Activated CD4-positive, alpha-beta T cell treated with anti-CD3 and anti-CD28 coated beads, Interleukin-2, amount 10 ng/mL, durations not matched to agents 24 days and 14 days (primary cell): ENCODE data around the gene PTCRA. TPM values are rescaled to one million over a fixed set of nuclear protein-coding genes. Genes with fewer than 3 reads are reported as not detected.

Source experiments
- DNase-seq: peaks from one replicate; pipeline ENCODE4 v3.0.0; 2022
- H3K27ac Mint-ChIP-seq: one replicate; pipeline ENCODE4 v1.8.0; 2022; ENCODE audit warnings: mild to moderate bottlenecking, mixed read lengths
- H3K27me3 Mint-ChIP-seq: one replicate; pipeline ENCODE4 v1.8.0; 2022; ENCODE audit warnings: mixed read lengths
- H3K36me3 Mint-ChIP-seq: one replicate; pipeline ENCODE4 v1.8.0; 2022; ENCODE audit warnings: low read depth, mild to moderate bottlenecking, mixed read lengths
- H3K4me1 Mint-ChIP-seq: one replicate; pipeline ENCODE4 v1.8.0; 2021; ENCODE audit warnings: mixed read lengths
- H3K4me3 Mint-ChIP-seq: one replicate; pipeline ENCODE4 v1.8.0; 2022; ENCODE audit warnings: mild to moderate bottlenecking, moderate library complexity, mixed read lengths
- H3K9me3 Mint-ChIP-seq: one replicate; pipeline ENCODE4 v1.8.0; 2021; ENCODE audit warnings: mixed read lengths
- intact Hi-C: fragments of 100-400 bp; cut with micrococcal nuclease; formaldehyde crosslinking; loops from one replicate; pipeline ENCODE4 v1.15.1; 2023
- total RNA-seq: library from RNA; stranded (reverse); gene quantifications from 2 replicates; pipeline ENCODE4 v1.2.3, GENCODE V29; 2022

The PTCRA gene
- total RNA-seq, 1 donor from 2014 or later = not detected

GRCh38 chr6:42963855-42964605 is 48.2 kb downstream of the PTCRA start:
- H3K27me3 Mint-ChIP-seq = peaks cover 9% of the 10 kb centered on the region
- no peak overlapping the region for H3K4me3 Mint-ChIP-seq
- H3K4me1 Mint-ChIP-seq = peaks cover 9% of the 10 kb centered on the region
- no peak overlapping the region for H3K27ac Mint-ChIP-seq
- peaks cover 30% of the 10 kb centered on the region for H3K36me3 Mint-ChIP-seq
- peak; percentile 80 for DNase-seq
- intact Hi-C loops = no loop called here
- no peaks in the 10 kb centered on the region for H3K9me3 Mint-ChIP-seq

- intact Hi-C loops = no loop called here
- Mint-ChIP-seq H3K4me1 (peaks cover 2% of the 10 kb centered on the region), H3K27me3 (no peaks in the 10 kb centered on the region), H3K27ac (no peak overlapping the region), H3K9me3 (no peaks in the 10 kb centered on the region), H3K36me3 (peaks cover 38% of the 10 kb centered on the region), H3K4me3 (no peak overlapping the region)
- no peak for DNase-seq
Observed at GRCh38 chr6:42966571-42966970, 50.7 kb downstream of the PTCRA start.

GRCh38 chr6:42967228-42967627 is 51.4 kb downstream of the PTCRA start:
- Mint-ChIP-seq H3K4me3 (no peak overlapping the region), H3K36me3 (peaks cover 36% of the 10 kb centered on the region), H3K9me3 (no peaks in the 10 kb centered on the region), H3K4me1 (peaks cover 2% of the 10 kb centered on the region), H3K27me3 (no peaks in the 10 kb centered on the region), H3K27ac (no peak overlapping the region)
- intact Hi-C loops = no loop called here
- no peak for DNase-seq

- peaks cover 28% of the 10 kb centered on the region for H3K36me3 Mint-ChIP-seq
- H3K4me1 Mint-ChIP-seq = peaks cover 2% of the 10 kb centered on the region
- H3K4me3 Mint-ChIP-seq = no peak overlapping the region
- H3K9me3 Mint-ChIP-seq = no peaks in the 10 kb centered on the region
- no peaks in the 10 kb centered on the region for H3K27me3 Mint-ChIP-seq
- intact Hi-C loops = no loop called here
- no peak overlapping the region for H3K27ac Mint-ChIP-seq
- no peak for DNase-seq
Observed at GRCh38 chr6:42968126-42968701, 52.4 kb downstream of the PTCRA start.

GRCh38 chr6:42968783-42969182 is 52.9 kb downstream of the PTCRA start:
- intact Hi-C loops = no loop called here
- no peak overlapping the region for H3K4me3 Mint-ChIP-seq
- peaks cover 29% of the 10 kb centered on the region for H3K36me3 Mint-ChIP-seq
- no peaks in the 10 kb centered on the region for H3K27me3 Mint-ChIP-seq
- no peaks in the 10 kb centered on the region for H3K9me3 Mint-ChIP-seq
- H3K27ac Mint-ChIP-seq = no peak overlapping the region
- peaks cover 3% of the 10 kb centered on the region for H3K4me1 Mint-ChIP-seq
- DNase-seq = no peak

- Mint-ChIP-seq H3K36me3 (peaks cover 30% of the 10 kb centered on the region), H3K4me1 (peaks cover 5% of the 10 kb centered on the region), H3K27ac (no peak overlapping the region), H3K4me3 (no peak overlapping the region), H3K9me3 (no peaks in the 10 kb centered on the region), H3K27me3 (no peaks in the 10 kb centered on the region)
- intact Hi-C loops = no loop called here
- no peak for DNase-seq
Observed at GRCh38 chr6:42969431-42969830, 53.6 kb downstream of the PTCRA start.

GRCh38 chr6:42969934-42970333 is 54.1 kb downstream of the PTCRA start:
- no peak overlapping the region for H3K4me3 Mint-ChIP-seq
- intact Hi-C loops = no loop called here
- no peaks in the 10 kb centered on the region for H3K27me3 Mint-ChIP-seq
- peaks cover 29% of the 10 kb centered on the region for H3K36me3 Mint-ChIP-seq
- no peaks in the 10 kb centered on the region for H3K9me3 Mint-ChIP-seq
- H3K4me1 Mint-ChIP-seq = peaks cover 7% of the 10 kb centered on the region
- DNase-seq = no peak
- H3K27ac Mint-ChIP-seq = no peak overlapping the region

- no peaks in the 10 kb centered on the region for H3K9me3 Mint-ChIP-seq
- H3K4me1 Mint-ChIP-seq = peaks cover 9% of the 10 kb centered on the region
- no peak overlapping the region for H3K4me3 Mint-ChIP-seq
- DNase-seq = no peak
- H3K27me3 Mint-ChIP-seq = no peaks in the 10 kb centered on the region
- H3K27ac Mint-ChIP-seq = no peak overlapping the region
- peaks cover 27% of the 10 kb centered on the region for H3K36me3 Mint-ChIP-seq
- intact Hi-C loops = no loop called here
Observed at GRCh38 chr6:42970871-42971612, 55.2 kb downstream of the PTCRA start.

GRCh38 chr6:42971746-42972327 is 56.0 kb downstream of the PTCRA start:
- intact Hi-C loops = no loop called here
- Mint-ChIP-seq H3K27ac (no peak overlapping the region), H3K9me3 (no peaks in the 10 kb centered on the region), H3K4me1 (peaks cover 10% of the 10 kb centered on the region), H3K4me3 (no peak overlapping the region), H3K36me3 (peaks cover 27% of the 10 kb centered on the region), H3K27me3 (no peaks in the 10 kb centered on the region)
- no peak for DNase-seq

- H3K9me3 Mint-ChIP-seq = no peaks in the 10 kb centered on the region
- DNase-seq = no peak
- H3K4me1 Mint-ChIP-seq = peaks cover 18% of the 10 kb centered on the region
- peaks cover 28% of the 10 kb centered on the region for H3K36me3 Mint-ChIP-seq
- H3K27me3 Mint-ChIP-seq = no peaks in the 10 kb centered on the region
- intact Hi-C loops = no loop called here
- H3K27ac Mint-ChIP-seq = peak overlapping the region; percentile 62
- no peak overlapping the region for H3K4me3 Mint-ChIP-seq
Observed at GRCh38 chr6:42973926-42974325, 58.1 kb downstream of the PTCRA start.

GRCh38 chr6:42974919-42975505 is 59.2 kb downstream of the PTCRA start:
- Mint-ChIP-seq H3K27ac (peak overlapping the region; percentile 69), H3K9me3 (no peaks in the 10 kb centered on the region), H3K4me1 (peaks cover 27% of the 10 kb centered on the region), H3K27me3 (no peaks in the 10 kb centered on the region), H3K36me3 (peaks cover 25% of the 10 kb centered on the region), H3K4me3 (no peak overlapping the region)
- no peak for DNase-seq
- intact Hi-C loops = loop anchor here (5.0 kb wide), 1 partner anchor 77 kb away; the partner anchor contains the start of gene CUL7
